GM12892 (cell line): ENCODE data around the gene TNXB.
"Not testable (repeated sequence)": the region's sequence is repeated elsewhere in the genome, so short reads cannot be mapped to it uniquely, and the experiment has no call there.

Experiments used
- DNase-seq: peaks from one replicate; pipeline ENCODE4 v3.0.0; 2011; ENCODE audit not compliant: insufficient read length
- FAIRE-seq: peaks from 2 replicates; lab custom pipeline; 2011; peaks lifted over from hg19 to GRCh38; lab: Jason Lieb, UNC
- POLR2A ChIP-seq: IDR thresholded peaks from 2 replicates; pipeline ENCODE4 v1.6.1; 2011; ENCODE audit warnings: low read depth, low read length, control low read depth
- POLR2AphosphoS5 ChIP-seq: IDR thresholded peaks from 2 replicates; pipeline ENCODE4 v1.6.1; 2011; ENCODE audit warnings: low read depth, low read length, control low read depth
- TAF1 ChIP-seq: IDR thresholded peaks from 2 replicates; pipeline ENCODE4 v1.6.1; 2011; ENCODE audit warnings: low read depth, mild to moderate bottlenecking, control low read depth, low read length, borderline replicate concordance

The TNXB gene

DNA sequence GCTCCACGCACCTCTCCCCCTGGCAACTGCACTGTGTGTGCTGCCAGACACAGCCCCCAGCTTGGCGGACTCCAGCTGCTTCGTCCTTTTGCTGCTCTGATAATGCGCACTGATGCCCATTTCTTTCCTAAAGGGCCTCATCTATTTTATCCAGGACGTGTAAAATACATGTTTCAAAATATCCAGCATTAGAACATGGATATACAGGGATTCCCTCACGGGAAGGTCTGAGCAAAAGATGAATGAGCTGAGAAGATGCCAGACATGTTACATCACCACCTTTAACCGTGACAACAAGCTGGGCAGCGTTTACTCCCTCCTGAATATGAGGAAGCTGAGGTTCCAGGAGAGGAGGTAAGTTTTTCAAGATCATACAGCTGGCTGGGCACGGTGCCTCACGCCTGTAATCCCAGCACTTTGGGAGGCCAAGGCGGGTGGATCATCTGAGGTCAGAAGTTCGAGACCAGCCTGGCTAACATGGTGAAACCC is 32.8 kb downstream of the TNXB start:
- DNase-seq = no peak
- no peak for TF ChIP-seq POLR2AphosphoS5
- TF ChIP-seq POLR2A = no peak
- no peak for TF ChIP-seq TAF1
- no peak for FAIRE-seq

DNA sequence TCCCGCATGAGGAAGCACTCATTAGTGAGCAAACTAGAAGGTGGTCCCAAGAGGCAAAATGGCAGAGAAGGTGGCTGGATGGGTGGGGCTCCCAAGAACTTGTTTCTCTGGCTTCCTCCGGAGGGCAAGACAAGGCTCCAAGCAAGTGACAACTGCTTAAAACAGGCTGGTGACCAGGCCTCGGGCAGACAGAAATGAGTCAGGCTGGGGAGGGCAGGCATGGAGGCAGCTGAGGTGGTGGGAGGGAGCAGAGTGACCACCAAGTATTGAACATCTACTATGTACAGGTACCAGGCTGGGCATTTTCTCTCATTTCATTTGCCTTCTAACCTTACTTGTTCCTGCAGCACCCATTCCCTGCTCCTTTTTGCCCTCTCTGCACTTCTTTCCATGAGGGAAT is 33.4 kb downstream of the TNXB start:
- DNase-seq (no peak), FAIRE-seq (no peak)
- TF ChIP-seq TAF1 = no peak
- TF ChIP-seq POLR2A = no peak

DNA sequence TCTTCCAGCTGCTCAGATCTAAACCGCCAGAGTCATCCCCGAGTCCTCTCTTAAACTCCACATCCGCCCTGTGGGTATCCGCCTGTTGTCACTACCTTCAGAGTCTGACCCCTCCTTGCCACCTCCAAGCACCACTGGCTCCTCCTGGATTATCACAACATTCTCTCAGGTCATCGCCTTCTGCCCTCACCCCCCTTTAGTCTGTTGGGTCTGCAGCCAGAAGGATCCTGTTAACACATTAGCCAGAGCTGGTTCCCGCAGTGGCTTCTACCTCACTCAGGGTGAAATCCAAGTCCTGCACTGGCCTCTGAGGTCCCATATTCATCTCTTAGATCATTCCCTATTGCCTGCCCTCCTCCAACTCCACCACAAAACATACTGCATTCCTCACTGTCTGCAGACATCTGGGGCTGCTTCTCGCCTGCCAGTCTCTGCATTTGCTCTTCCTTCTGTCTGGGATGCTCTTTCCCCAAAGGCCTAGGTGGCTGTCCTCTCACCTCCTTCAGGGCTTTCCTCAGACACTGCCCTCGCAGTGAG is 34.1 kb downstream of the TNXB start:
- TF ChIP-seq POLR2AphosphoS5 = no peak
- no peak for TF ChIP-seq TAF1
- TF ChIP-seq POLR2A = no peak
- no peak for DNase-seq
- FAIRE-seq = no peak

DNA sequence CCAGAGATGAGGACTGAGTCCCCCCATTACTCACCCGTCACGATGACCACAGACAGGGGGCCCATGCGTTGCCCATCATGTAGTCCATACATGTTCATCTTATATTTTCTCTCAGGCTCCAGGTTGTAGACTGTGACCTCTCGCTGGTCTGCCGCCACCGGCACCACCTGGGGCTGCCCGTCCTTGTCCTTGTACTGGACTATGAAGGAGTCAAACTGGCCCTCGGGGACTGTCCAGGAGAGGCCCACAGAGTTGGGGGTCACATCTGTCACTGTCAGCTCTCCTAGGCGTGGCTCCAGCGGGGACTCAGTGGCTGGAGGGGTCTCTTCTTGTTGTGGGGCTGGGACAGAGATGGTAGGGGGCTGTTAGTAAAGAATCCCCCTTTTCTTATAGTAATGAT is 35.5 kb downstream of the TNXB start:
- TF ChIP-seq POLR2A (no peak), TAF1 (no peak), POLR2AphosphoS5 (no peak)
- DNase-seq (no peak), FAIRE-seq (no peak)

DNA sequence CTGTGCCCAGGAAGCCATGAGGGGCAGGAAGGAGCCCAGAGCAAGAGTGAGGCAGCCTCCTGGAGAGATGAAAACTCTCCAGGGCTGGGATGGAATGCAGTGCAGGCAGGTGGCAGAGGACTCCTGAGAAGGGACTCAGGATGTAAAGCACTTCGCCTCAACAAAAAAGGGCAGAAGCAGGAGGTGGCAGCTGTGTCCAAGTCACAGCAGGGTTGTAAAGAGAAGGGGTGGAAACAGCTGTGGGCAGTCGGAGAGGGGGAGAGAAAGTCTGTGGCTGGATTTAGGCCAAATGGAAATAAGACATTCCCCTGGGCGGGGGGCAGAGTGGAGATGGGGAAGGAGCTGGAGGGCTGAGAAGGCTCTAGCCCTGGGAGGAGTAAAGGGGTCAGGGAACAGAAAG is 36.0 kb downstream of the TNXB start:
- TF ChIP-seq POLR2A = no peak
- no peak for TF ChIP-seq POLR2AphosphoS5
- TF ChIP-seq TAF1 = no peak
- no peak for FAIRE-seq
- DNase-seq = no peak

DNA sequence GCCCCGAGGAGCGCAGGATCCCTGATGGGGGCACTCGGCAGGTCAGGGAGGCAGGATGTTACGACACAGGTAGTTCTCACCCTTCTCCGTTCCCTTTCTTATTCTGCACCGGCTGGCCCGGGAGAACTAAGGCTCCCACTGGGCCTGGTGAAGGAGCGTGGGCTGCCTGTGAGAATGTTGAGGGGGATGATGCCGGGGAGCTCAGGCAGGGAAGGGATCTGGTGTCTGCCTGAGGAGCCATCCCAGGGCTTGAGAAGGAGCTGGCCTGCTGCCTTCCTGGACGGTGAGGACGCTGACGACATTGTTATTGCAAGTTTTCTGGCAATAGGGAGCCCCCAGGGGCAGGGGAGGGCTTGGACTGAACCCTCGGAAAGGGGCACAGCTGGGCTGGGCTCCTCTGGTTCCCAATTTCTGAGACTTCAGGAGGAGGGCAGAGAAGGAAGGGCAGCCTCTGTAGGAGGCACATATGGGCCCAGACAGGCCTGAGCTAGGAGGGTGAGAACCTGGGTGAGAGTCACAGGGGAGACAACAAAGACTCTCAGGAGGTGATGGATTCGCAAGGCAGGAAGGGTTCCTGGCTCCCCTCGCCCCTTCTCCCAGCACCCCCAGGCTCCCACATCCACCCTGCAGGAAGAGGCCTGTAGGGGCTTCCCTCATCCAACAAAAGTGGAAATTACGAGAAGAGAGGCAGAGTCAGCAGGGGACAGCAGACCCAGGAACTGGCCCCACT is 38.2 kb downstream of the TNXB start:
- no peak for TF ChIP-seq POLR2A
- no peak for TF ChIP-seq POLR2AphosphoS5
- no peak for TF ChIP-seq TAF1
- FAIRE-seq (no peak), DNase-seq (no peak)

DNA sequence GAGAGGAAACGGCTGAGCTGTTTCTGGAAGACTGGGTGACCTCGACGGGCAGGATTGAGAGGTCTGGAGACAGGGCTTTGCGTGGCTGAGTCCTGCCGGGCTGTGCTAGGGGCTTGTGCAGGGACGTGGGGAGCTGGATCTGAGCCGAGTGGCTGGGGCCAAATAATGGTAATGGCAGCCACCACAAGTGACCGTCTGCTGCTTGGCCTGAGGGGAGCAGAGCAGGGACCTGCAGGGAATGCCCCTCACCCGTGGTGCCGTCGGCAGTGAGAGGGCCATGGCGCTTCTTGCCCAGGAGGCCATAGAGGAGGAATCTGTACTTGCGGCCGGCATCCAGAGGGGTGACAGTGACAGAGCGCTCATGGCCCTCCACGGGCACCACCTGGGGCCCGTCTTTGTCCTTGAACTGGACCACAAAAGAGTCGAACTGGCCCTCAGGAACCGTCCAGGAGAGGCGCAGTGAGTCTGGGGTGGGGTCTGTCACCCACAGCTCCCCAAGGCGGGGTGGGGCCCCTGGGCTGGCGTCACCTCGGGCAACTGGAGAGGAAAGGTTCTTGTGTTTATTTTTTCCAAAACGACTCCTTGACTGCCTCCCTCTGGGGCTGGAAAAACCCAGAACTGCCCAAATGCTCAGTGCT is 39.1 kb downstream of the TNXB start:
- DNase-seq (no peak), FAIRE-seq (no peak)
- no peak for TF ChIP-seq POLR2AphosphoS5
- no peak for TF ChIP-seq TAF1
- TF ChIP-seq POLR2A = no peak

DNA sequence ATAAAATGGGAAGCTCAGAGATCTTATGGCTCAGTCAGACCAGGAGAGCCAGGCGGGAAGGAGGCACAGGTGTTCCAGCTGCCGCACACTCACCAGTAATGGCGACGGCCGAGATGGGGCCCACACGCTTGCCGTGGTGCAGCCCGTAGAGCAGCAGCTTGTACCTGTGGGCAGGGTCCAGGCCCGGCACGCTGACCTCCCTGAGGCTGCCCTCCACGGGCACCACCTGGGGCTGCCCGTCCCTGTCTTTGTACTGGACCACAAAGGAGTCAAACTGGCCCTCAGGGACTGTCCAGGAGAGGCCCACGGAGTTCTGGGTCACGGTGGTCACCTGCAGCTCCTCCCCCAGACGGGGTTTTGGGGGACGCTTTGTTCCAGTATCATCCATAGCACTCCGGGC is 39.7 kb downstream of the TNXB start:
- TF ChIP-seq POLR2AphosphoS5 (no peak), TAF1 (no peak), POLR2A (no peak)
- FAIRE-seq = no peak
- no peak for DNase-seq

DNA sequence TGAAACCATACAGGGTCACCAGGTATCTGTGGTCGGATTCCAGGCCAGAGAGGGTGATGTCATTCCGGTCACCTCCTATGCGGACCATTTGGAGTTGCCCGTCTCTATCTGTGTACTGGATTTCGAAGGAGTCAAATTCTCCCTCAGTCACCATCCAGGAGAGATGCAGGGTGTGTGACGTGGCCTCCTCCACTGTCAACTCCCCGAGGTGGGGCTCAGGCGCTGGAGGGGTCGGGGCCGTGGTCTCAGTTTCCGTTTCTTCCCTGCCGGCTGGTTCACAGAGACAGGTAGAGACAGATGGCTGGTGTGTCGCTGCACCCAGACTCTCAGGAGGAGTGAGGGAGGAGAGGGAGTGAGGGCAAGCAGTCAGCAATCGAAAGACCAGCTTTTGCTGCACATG is 40.3 kb downstream of the TNXB start:
- FAIRE-seq = no peak

DNA sequence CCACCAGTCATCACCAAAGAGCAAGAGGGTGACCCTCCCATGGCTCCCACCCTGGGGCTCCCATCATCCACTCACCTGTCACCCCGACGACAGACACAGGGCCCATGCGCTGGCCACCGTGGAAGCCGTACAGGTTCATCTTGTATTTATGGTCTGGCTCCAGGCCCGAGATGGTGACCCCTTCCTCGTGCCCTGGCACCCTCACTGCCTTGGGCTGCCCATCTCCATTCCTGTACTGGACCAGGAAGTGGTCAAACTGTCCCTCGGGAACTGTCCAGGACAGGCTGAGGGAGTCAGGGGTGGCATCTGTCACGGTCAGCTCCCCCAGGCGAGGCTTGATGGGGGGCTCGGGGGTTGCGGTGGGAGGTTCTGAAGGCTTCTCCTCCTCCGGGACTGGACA is 40.8 kb downstream of the TNXB start:
- not testable (repeated sequence) for DNase-seq, FAIRE-seq

More for the DNA sequence above, 40.3 kb downstream of the TNXB start:
- TF ChIP-seq POLR2AphosphoS5 (no peak), TAF1 (no peak), POLR2A (no peak)
- no peak for DNase-seq

DNA sequence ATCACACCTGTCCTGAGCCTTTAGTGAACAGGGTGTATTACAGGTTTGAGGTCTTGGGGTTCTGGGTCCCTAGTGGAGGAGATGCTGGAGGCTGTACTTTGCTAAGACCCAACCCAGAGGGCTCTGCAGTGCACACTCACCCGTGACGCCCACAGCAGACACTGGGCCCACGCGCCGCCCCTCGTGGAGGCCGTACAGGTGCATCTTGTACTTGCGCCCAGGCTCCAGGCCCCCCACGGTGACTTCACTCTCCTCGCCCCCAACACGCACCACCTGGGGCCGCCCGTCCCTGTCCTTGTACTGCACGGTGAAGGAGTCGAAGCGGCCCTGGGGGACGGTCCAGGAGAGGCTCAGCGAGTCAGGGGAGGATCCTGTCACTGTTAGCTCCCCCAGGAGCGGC is 41.6 kb downstream of the TNXB start:
- DNase-seq, FAIRE-seq: not testable (repeated sequence)

DNA sequence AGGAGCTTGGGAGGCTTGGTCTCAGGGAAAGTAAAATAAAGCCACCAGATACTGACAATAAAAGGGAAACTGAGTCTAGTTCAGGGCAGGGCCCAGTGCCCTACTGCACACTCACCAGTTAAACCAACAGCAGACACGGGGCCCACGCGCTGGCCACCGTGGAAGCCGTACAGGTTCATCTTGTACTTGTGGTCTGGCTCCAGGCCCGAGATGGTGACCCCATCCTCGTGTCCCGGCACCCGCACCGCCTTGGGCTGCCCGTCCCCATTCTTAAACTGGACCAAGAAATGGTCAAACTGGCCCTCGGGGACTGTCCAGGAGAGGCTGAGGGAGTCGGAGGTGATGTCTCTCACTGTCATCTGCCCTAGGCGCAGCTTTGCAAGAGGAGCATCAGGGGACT is 44.4 kb downstream of the TNXB start:
- DNase-seq = no peak
- TF ChIP-seq POLR2AphosphoS5 = no peak
- TF ChIP-seq TAF1 = no peak
- no peak for TF ChIP-seq POLR2A
- no peak for FAIRE-seq
